Left lung (tissue), 10 donors: ENCODE results near the gene RAB43. TPM values are rescaled to one million over a fixed set of nuclear protein-coding genes. Genes with fewer than 3 reads are reported as not detected.
A peak's percentile ranks its signal among the peaks of the same experiment; 100 is the strongest.

Source experiments
- ATAC-seq: fragments of 200-7000 bp; cut with Tn5 transposase; one replicate; pipeline ENCODE4 v1.9.1; 2020; ENCODE audit warnings: moderate library complexity
- DNase-seq, 4 donors: peaks; one replicate each; pipeline ENCODE4 v3.0.0-alpha.2; 2013 to 2020
- H3K27ac ChIP-seq, 2 donors: fragments of 200-600 bp; sonication (generic) in 1 of 2; one replicate each; pipeline versions ENCODE4 v1.5.0 to v1.8.0; 2020 to 2021
- H3K27me3 ChIP-seq, 2 donors: fragments of 200-600 bp; sonication (generic) in 1 of 2; one replicate each; pipeline versions ENCODE4 v1.5.0 to v1.8.0; 2020 to 2021
- H3K36me3 ChIP-seq, 2 donors: fragments of 200-600 bp; sonication (generic) in 1 of 2; one replicate each; pipeline versions ENCODE4 v1.5.0 to v1.8.0; 2020 to 2021
- H3K4me1 ChIP-seq, 2 donors: fragments of 200-600 bp; one replicate each; pipeline ENCODE4 v1.8.0; 2021
- H3K4me3 ChIP-seq, 2 donors: fragments of 200-600 bp; sonication (generic) in 1 of 2; one replicate each; pipeline versions ENCODE4 v1.5.0 to v1.8.0; 2020 to 2021; ENCODE audit warnings: mild to moderate bottlenecking in 1 of 2
- H3K9me3 ChIP-seq, 2 donors: fragments of 200-600 bp; sonication (generic) in 1 of 2; one replicate each; pipeline versions ENCODE4 v1.5.0 to v1.8.0; 2020 to 2021
- intact Hi-C, 2 donors: fragments of 100-400 bp; cut with DNase I; formaldehyde crosslinking; loops; one replicate each; pipeline versions ENCODE4 v1.11.2 to v1.14.2; 2022
- polyA plus RNA-seq, 6 donors: library from polyadenylated mRNA; unstranded; fragments of 120-200 nt; gene quantifications; one replicate each; pipeline ENCODE4 v1.2.1, GENCODE V29; 2013; ENCODE audit not compliant: insufficient read length in 6 of 6
- total RNA-seq, 2 donors: library from RNA; stranded (reverse); fragmentation: NEBNext Ultra II Directional; extraction: Animal tissue kit (Norgen Biotek cat#: 25700); gene quantifications; one replicate each; pipeline ENCODE4 v1.2.1, GENCODE V29; 2021
- TF ChIP-seq, protein P1 (sequence below), 2 donors: fragments of 200-600 bp; sonication (generic) in 1 of 2; IDR thresholded peaks; one replicate each; pipeline versions ENCODE4 v1.5.0 to v1.8.0; 2021; ENCODE audit warnings: antibody characterized with exemption in 2 of 2
- donor health status: DM: no; HTN: yes; CAD: no.
- donor health status: DM: no; HTN: no; CAD: no.

The RAB43 gene
- total and polyA plus RNA-seq, 8 donors = 5.8 to 30.6 (median 10.2) TPM

DNA sequence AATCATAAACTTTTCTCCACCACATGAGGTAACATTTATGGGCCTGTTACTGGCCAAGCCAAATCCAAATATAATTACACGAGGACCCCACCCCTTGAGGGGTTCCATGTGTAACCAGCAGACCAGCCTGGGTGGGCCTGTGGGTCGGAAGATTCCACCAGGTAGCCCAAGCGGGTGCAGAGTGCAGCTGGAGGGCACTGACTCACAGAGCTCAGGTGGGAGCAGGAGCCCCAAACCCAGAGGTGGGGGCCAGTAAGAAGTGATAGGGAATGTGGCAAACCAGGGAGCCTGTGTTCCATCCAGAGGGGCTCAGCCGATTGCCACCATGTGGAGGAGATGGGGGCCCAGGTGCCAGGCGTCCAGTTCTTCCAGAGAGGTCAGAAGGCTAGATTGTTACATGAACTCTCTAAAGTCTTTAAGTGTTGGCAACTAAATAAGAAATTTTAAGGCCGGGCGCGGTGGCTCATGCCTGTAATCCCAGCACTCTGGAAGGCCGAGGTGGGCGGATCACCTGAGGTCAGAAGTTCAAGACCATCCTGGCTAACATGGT, 58.4 kb downstream of the RAB43 start:
- H3K27me3 ChIP-seq = no peaks in the 10 kb centered on the region
- no peak overlapping the region for H3K4me3 ChIP-seq
- peaks cover 0 to 3% of the 10 kb centered on the region in 2 donors for H3K9me3 ChIP-seq
- TF ChIP-seq, protein P1, sequence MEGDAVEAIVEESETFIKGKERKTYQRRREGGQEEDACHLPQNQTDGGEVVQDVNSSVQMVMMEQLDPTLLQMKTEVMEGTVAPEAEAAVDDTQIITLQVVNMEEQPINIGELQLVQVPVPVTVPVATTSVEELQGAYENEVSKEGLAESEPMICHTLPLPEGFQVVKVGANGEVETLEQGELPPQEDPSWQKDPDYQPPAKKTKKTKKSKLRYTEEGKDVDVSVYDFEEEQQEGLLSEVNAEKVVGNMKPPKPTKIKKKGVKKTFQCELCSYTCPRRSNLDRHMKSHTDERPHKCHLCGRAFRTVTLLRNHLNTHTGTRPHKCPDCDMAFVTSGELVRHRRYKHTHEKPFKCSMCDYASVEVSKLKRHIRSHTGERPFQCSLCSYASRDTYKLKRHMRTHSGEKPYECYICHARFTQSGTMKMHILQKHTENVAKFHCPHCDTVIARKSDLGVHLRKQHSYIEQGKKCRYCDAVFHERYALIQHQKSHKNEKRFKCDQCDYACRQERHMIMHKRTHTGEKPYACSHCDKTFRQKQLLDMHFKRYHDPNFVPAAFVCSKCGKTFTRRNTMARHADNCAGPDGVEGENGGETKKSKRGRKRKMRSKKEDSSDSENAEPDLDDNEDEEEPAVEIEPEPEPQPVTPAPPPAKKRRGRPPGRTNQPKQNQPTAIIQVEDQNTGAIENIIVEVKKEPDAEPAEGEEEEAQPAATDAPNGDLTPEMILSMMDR (IDR thresholded peaks at IDR 0.05) = no peak
- DNase-seq (peak in 1 of 4 donors; percentile 20), ATAC-seq (no peak)
- peaks cover 2 to 3% of the 10 kb centered on the region in 2 donors for H3K4me1 ChIP-seq
- no peak overlapping the region for H3K27ac ChIP-seq
- intact Hi-C loops = no loop called here
- H3K36me3 ChIP-seq = no peaks in the 10 kb centered on the region

GRCh38 chr3:129061888-129062834, 59.4 kb downstream of the RAB43 start:
- DNase-seq (peak in 1 of 4 donors; percentile 27), ATAC-seq (no peak)
- Histone ChIP-seq H3K27ac (no peak overlapping the region), H3K36me3 (no peaks in the 10 kb centered on the region), H3K27me3 (no peaks in the 10 kb centered on the region), H3K4me1 (no peaks in the 10 kb centered on the region), H3K4me3 (no peak overlapping the region), H3K9me3 (no peaks in the 10 kb centered on the region)
- TF ChIP-seq, protein P1 (IDR thresholded peaks at IDR 0.05) = no peak
- intact Hi-C loops = no loop called here

DNA sequence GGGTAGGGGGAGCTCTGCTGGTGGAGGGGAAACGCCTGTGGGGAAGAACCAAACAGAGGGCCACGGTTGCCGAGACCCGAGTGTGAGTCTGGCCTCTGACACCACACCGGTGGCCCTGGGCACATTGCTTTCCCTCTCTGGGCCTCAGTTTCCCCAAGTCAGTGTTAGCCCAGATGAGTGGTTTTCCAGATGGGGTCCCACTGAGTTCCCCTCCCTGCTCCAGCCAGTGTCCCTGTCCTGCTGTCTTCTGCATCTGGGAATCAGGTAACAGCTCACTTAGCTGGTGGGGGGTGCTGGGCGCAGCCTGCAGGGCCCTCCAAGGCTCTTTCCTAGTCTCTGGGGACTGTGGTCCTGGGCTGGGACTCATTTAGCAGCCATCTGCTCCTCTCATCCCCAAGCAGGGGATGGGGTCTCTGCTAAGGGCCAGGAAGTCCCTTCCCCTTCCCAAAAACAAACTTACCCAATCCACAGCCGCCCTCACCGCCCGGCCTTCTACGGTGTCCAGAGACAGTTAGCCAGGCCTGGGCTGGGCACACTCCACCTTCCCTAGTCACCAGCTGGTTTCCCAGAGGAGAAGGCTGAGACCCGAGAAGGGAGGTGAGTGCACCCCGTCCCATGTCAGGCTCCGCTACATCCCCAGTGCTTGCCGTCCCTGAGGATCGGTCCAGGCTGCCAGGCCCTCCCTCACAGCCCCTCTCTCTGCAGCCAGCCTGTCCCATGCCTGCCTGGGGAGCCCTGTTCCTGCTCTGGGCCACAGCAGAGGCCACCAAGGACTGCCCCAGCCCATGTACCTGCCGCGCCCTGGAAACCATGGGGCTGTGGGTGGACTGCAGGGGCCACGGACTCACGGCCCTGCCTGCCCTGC, 60.3 kb downstream of the RAB43 start:
- Histone ChIP-seq H3K4me3 (no peak overlapping the region), H3K36me3 (no peaks in the 10 kb centered on the region), H3K9me3 (no peaks in the 10 kb centered on the region), H3K4me1 (no peaks in the 10 kb centered on the region), H3K27ac (no peak overlapping the region), H3K27me3 (no peaks in the 10 kb centered on the region)
- TF ChIP-seq, protein P1 (IDR thresholded peaks at IDR 0.05) = no peak
- DNase-seq (peak in 1 of 4 donors; percentile 26), ATAC-seq (no peak)
- intact Hi-C loops = no loop called here

DNA sequence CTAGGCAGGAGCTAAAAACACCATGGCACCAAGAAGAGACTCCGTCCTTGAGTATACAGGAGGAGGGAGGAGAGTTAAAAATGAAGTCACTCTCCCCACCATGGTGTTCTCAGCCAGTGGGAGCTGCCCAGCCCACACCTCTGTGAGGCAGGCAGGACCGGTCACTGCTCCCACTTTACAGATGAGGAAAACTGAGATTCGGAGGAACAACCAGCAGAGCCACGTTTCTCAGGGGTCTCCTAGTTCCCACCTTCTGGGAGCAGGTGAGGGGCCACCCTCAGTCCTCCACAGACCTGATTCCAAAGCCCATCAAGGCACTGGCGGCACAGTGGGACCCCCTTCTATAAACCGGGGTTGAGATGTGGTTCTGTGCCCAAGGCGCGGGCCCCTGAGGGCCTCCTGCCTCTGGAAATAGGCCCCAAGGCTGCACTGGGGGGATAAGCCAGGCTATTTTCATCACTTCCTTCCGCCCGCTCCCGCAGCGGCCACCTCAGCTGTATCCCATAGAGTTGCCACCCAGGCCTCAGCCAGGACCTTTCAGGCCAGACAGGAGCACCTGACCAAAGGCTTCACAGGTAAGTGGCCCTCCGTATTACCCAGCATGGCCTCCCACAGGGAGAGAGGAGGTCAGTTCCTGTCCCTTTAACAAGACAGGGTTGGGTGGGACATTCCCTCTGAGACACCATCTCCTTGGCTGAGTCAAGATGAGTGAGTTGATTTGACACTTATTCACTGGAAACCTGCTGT, 61.2 kb downstream of the RAB43 start, which contains the start of gene GP9:
Gene GP9, plus strand, starts transcription at position 504 of the 747 bp plus-strand sequence. CDS start 961 bp downstream, outside the sequence.
- DNase-seq = peak in 1 of 4 donors; percentile 28
- intact Hi-C loops = no loop called here
- no peak within 1 kb of the TSS for H3K4me3 ChIP-seq
- TF ChIP-seq, protein P1 (IDR thresholded peaks at IDR 0.05) = no peak
- no peak within 1 kb of the TSS for H3K27ac ChIP-seq
- no peaks in the 10 kb centered on the region for H3K4me1 ChIP-seq
- no peaks in the 10 kb centered on the region for H3K9me3 ChIP-seq
- no peaks in the 10 kb centered on the region for H3K27me3 ChIP-seq
- no peaks in the 10 kb centered on the region for H3K36me3 ChIP-seq
- ATAC-seq = no peak
